ENCODE data around the gene ANKRD12.

DNA sequence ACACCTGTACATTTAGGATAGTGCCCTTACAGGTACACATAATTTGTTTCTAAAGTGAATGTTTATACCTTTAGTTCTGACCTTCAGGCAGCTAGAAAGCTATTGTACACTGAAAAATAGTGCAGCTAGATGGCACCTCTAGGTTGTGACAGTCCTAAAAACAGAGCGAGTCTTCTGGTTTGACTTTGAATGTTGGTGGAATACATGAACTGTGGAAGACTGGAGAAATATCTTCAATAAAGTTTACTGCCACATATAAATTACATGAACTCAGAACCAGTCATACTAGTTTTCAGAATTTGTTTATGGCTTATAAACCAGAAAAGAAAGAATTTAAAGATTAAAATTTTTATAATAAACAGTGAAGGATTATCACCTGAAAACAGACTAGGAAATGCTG, 139.3 kb downstream of the ANKRD12 start:
- TF ChIP-seq CTCF (IDR thresholded peaks at IDR 0.05; ENCODE audit: poor library complexity, severe bottlenecking) (no peak), MXI1 (conservative IDR thresholded peaks at IDR 0.05; ENCODE audit: poor library complexity, severe bottlenecking) (no peak), RAD21 (conservative IDR thresholded peaks at IDR 0.05) (no peak), TAF1 (IDR thresholded peaks at IDR 0.05; ENCODE audit: low read depth) (no peak)

Measured in neural cell (in vitro differentiated cells).